UCSD-AML1 (cell line): ENCODE measurements around the gene MRPL28.
"Not testable (repeated sequence)": the region's sequence is repeated elsewhere in the genome, so short reads cannot be mapped to it uniquely, and the experiment has no call there.

ENCODE experiments used
- DNase-seq: peaks from one replicate; lab custom pipeline; 2025; ENCODE audit not compliant: unreplicated experiment; lab: John Stamatoyannopoulos, UW

Gene MRPL28

GRCh38 chr16:341095-341973 lies 29.0 kb downstream of the MRPL28 start:
- not testable (repeated sequence) for DNase-seq

- DNase-seq = no peak
These were observed 29.8 kb downstream of the MRPL28 start for GRCh38 chr16:340370-341091.

GRCh38 chr16:339680-340079 lies 30.7 kb downstream of the MRPL28 start:
- DNase-seq = no peak

GRCh38 chr16:337975-338575 lies 32.3 kb downstream of the MRPL28 start:
- DNase-seq = no peak

GRCh38 chr16:337437-337836 lies 32.9 kb downstream of the MRPL28 start:
- no peak for DNase-seq

GRCh38 chr16:336269-336668 lies 34.1 kb downstream of the MRPL28 start:
- no peak for DNase-seq

- DNase-seq = not testable (repeated sequence)
These were observed 35.3 kb downstream of the MRPL28 start for GRCh38 chr16:334861-335632.

GRCh38 chr16:334164-334832 lies 36.0 kb downstream of the MRPL28 start:
- DNase-seq = not testable (repeated sequence)

GRCh38 chr16:333406-334094 lies 36.8 kb downstream of the MRPL28 start:
- DNase-seq = no peak

GRCh38 chr16:331181-331814 lies 39.0 kb downstream of the MRPL28 start:
- not testable (repeated sequence) for DNase-seq

GRCh38 chr16:330741-331140 lies 39.6 kb downstream of the MRPL28 start:
- no peak for DNase-seq

GRCh38 chr16:325375-326145 lies 44.8 kb downstream of the MRPL28 start:
- no peak for DNase-seq

GRCh38 chr16:324451-325334 lies 45.6 kb downstream of the MRPL28 start:
- peak; percentile 75 for DNase-seq

GRCh38 chr16:324201-324450 lies 46.2 kb downstream of the MRPL28 start:
- no peak for DNase-seq

- DNase-seq = no peak
These were observed 47.7 kb downstream of the MRPL28 start for GRCh38 chr16:322476-323143.

- no peak for DNase-seq
These were observed 48.8 kb downstream of the MRPL28 start for GRCh38 chr16:321532-321931.

- no peak for DNase-seq
These were observed 50.1 kb downstream of the MRPL28 start for GRCh38 chr16:320206-320605.
